Calu3 (cell line): ENCODE data around the gene AQP6. TPM values are rescaled to one million over a fixed set of nuclear protein-coding genes. Genes with fewer than 3 reads are reported as not detected.

Source experiments
- BruUV-seq: library from RNA; stranded (reverse); fragments of 400-500 nt; replicated peaks from 2 replicates; lab custom pipeline; 2021; lab: Mats Ljungman, UMichigan
- CTCF ChIA-PET: fragments of 300-600 bp; sonication (Branson Sonifier 250); formaldehyde crosslinking; loops from one replicate; lab custom pipeline; 2022; ENCODE audit warnings: antibody characterized with exemption; lab: Charles Lee
- DNase-seq: peaks from one replicate; pipeline ENCODE4 v3.0.0; 2022
- H3K27ac Mint-ChIP-seq: one replicate; pipeline ENCODE4 v1.8.0; 2022; ENCODE audit warnings: mixed read lengths; ENCODE audit not compliant: unreplicated experiment
- H3K27me3 Mint-ChIP-seq: one replicate; pipeline ENCODE4 v1.8.0; 2022; ENCODE audit warnings: mixed read lengths; ENCODE audit not compliant: unreplicated experiment
- H3K36me3 Mint-ChIP-seq: one replicate; pipeline ENCODE4 v1.8.0; 2022; ENCODE audit warnings: mild to moderate bottlenecking, moderate library complexity, mixed read lengths; ENCODE audit not compliant: insufficient read depth, unreplicated experiment
- H3K4me1 Mint-ChIP-seq: one replicate; pipeline ENCODE4 v1.8.0; 2022; ENCODE audit warnings: mild to moderate bottlenecking, low read depth, mixed read lengths; ENCODE audit not compliant: unreplicated experiment
- H3K4me3 Mint-ChIP-seq: one replicate; pipeline ENCODE4 v1.8.0; 2022; ENCODE audit warnings: mild to moderate bottlenecking, low read depth, moderate library complexity, mixed read lengths; ENCODE audit not compliant: unreplicated experiment
- H3K9me3 Mint-ChIP-seq: one replicate; pipeline ENCODE4 v1.8.0; 2022; ENCODE audit warnings: low read depth, mixed read lengths; ENCODE audit not compliant: unreplicated experiment
- CTCF ChIP-seq: fragments of 200-600 bp; IDR thresholded peaks from one replicate; pipeline ENCODE4 v1.8.0; 2022; ENCODE audit warnings: antibody characterized with exemption; ENCODE audit not compliant: unreplicated experiment
- intact Hi-C: fragments of 100-400 bp; cut with micrococcal nuclease; formaldehyde crosslinking; loops from one replicate; pipeline ENCODE4 v1.10.0; 2022; ENCODE audit not compliant: unreplicated experiment
- total RNA-seq: library from RNA; stranded (reverse); gene quantifications from 2 replicates; pipeline ENCODE4 v1.2.3, GENCODE V29; 2022

The AQP6 gene
- total RNA-seq, 1 experiment from 2014 or later, result 0.94 TPM

DNA sequence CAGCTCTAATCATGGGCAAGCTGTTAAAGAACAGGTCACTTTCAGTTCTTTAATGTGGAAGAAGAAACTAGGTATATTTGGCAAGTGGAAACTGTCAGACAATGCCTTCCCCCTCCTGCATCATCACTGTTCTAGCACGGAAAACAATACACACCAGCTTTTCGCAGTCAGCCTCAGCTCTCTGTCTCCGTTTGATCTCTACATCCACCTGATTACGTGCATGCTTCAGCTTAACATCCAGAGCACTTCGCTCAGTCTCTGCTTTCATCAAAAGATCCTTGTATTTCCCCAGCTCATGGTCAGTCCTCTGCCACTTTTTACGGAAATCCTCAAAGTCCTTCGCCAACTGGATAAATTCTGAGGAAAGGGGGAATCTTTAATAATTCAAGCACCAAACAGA lies 33.5 kb downstream of the AQP6 start:
- BruUV-seq, result no TSS peak
- no peak overlapping the region for H3K4me3 Mint-ChIP-seq
- no peak for DNase-seq
- intact Hi-C loops, result no loop called here
- TF ChIP-seq CTCF, result no peak
- peaks cover 21% of the 10 kb centered on the region for H3K36me3 Mint-ChIP-seq
- H3K27ac Mint-ChIP-seq, result no peak overlapping the region
- CTCF ChIA-PET, result interaction anchor here (0.9 kb wide), 1 partner anchor 19 kb away, joined by 4 read pairs; the partner anchor contains the start of gene RACGAP1
- no peaks in the 10 kb centered on the region for H3K9me3 Mint-ChIP-seq
- H3K4me1 Mint-ChIP-seq, result no peaks in the 10 kb centered on the region
- no peaks in the 10 kb centered on the region for H3K27me3 Mint-ChIP-seq

- H3K9me3 Mint-ChIP-seq, result no peaks in the 10 kb centered on the region
- CTCF ChIA-PET, result no interaction called here
- H3K4me1 Mint-ChIP-seq, result no peaks in the 10 kb centered on the region
- BruUV-seq, result no TSS peak
- intact Hi-C loops, result no loop called here
- H3K36me3 Mint-ChIP-seq, result peaks cover 22% of the 10 kb centered on the region
- H3K27me3 Mint-ChIP-seq, result no peaks in the 10 kb centered on the region
- no peak overlapping the region for H3K27ac Mint-ChIP-seq
- DNase-seq, result no peak
- H3K4me3 Mint-ChIP-seq, result no peak overlapping the region
- no peak for TF ChIP-seq CTCF
These were observed 34.2 kb downstream of the AQP6 start for GRCh38 chr12:50006754-50007442.

DNA sequence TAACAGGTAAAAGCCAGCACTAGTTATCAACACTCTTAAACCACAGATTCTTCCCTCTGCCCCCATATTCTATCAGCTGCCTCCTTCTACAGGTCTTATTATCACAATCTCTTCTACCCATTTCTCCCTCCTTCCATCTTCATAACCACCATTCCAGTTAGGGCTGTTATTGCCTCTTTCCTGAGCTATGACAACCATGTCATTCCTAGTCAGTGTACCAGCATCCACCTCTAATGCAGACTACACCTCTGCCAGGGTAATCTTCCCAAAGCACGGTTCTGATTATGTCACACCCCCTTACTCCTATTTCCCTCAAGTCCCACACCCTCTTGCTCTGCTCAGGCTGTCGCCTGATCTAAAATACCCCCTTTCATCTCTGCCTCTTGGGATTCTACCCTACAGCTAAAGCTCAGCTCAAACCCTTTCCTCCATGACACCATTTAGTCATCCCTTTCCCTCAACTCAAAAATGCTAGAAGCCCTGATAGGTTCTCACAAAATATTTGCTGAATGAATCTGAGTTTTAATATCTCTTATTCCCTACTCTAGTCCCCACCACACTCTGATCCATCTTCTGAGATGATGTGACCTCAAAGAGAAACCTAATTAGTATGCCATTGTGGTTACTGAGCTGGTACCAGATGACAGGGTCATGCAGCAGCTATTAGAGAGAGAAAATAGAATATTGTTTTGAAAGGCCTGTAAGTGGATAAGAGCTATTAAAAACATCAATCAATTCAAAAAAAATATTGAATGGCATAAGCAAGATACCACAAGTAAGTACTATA lies 40.8 kb downstream of the AQP6 start:
- H3K4me1 Mint-ChIP-seq, result peaks cover 3% of the 10 kb centered on the region
- BruUV-seq, result no TSS peak
- H3K4me3 Mint-ChIP-seq, result no peak overlapping the region
- no peaks in the 10 kb centered on the region for H3K9me3 Mint-ChIP-seq
- intact Hi-C loops, result no loop called here
- H3K27me3 Mint-ChIP-seq, result no peaks in the 10 kb centered on the region
- no peak for DNase-seq
- CTCF ChIA-PET, result no interaction called here
- no peak overlapping the region for H3K27ac Mint-ChIP-seq
- TF ChIP-seq CTCF, result no peak
- peaks cover 22% of the 10 kb centered on the region for H3K36me3 Mint-ChIP-seq

DNA sequence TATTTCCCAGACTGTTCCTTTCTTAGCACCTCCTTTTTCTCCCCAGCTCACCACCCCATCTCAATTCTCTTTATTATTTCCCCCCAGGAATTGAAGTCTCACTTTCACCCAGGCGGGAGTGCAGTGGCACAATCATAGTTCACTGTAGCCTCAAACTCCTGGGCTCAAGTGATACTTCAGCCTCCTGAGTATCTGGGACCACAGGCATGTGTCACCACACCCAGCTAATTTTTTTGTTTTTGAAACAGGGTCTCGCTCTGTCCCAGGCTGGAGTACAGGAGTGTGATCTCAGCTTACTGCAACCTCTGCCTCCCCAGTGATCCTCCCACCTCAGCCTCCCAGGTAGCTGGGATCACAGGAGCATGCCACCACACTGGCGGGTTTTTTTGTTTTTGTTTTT lies 41.6 kb downstream of the AQP6 start:
- no peak for DNase-seq
- no TSS peak for BruUV-seq
- Mint-ChIP-seq H3K4me3 (no peak overlapping the region), H3K27me3 (no peaks in the 10 kb centered on the region), H3K36me3 (peaks cover 27% of the 10 kb centered on the region), H3K9me3 (no peaks in the 10 kb centered on the region), H3K27ac (no peak overlapping the region), H3K4me1 (peaks cover 10% of the 10 kb centered on the region)
- no peak for TF ChIP-seq CTCF
- intact Hi-C loops, result no loop called here
- CTCF ChIA-PET, result no interaction called here
